Body of pancreas (tissue), 4 donors: ENCODE data around the gene APBA2. TPM values are rescaled to one million over a fixed set of nuclear protein-coding genes. Genes with fewer than 3 reads are reported as not detected.

Experiments
- ATAC-seq: fragments of 150-250 bp; one replicate; pipeline ENCODE4 v1.9.1; 2016
- DNase-seq, 4 donors: peaks; one replicate each; pipeline ENCODE4 v3.0.0-alpha.2; 2019
- H3K27ac ChIP-seq, 4 donors: fragments of 200-600 bp; sonication (generic); 1 replicate in 3 of 4; 2 replicates in 1 of 4; pipeline versions ENCODE4 v1.5.1 to v1.6.1; 2016 to 2019; ENCODE audit warnings: mild to moderate bottlenecking in 1 of 4, mixed read lengths in 1 of 4, moderate library complexity in 1 of 4
- H3K27me3 ChIP-seq, 2 donors: fragments of 200-600 bp; sonication (generic); one replicate each; pipeline ENCODE4 v1.6.0; 2016; ENCODE audit warnings: mild to moderate bottlenecking in 1 of 2
- H3K36me3 ChIP-seq, 2 donors: fragments of 200-600 bp; sonication (generic); replicated peaks in 1 of 2; 2 replicates each; pipeline ENCODE4 v1.5.1; 2016; ENCODE audit warnings: low read depth in 2 of 2; ENCODE audit not compliant: insufficient read depth in 1 of 2
- H3K4me1 ChIP-seq: fragments of 200-600 bp; sonication (generic); one replicate; pipeline ENCODE4 v1.6.0; 2016
- H3K4me3 ChIP-seq, 2 donors: fragments of 200-600 bp; sonication (generic); 1 replicate in 1 of 2; 2 replicates in 1 of 2; pipeline ENCODE4 v1.5.1; 2016 to 2019
- H3K9me3 ChIP-seq, 3 donors: fragments of 200-600 bp; sonication (generic); 1 replicate in 2 of 3; 2 replicates in 1 of 3; pipeline ENCODE4 v1.5.1; 2016
- CTCF ChIP-seq, 7 experiments: fragments of 450-650 bp in 4 of 7; fragments of 200-600 bp in 3 of 7; sonication (generic) in 3 of 7; IDR thresholded peaks; one replicate each; pipeline ENCODE4 v1.5.1; 2016 to 2019; ENCODE audit warnings: antibody characterized with exemption in 7 of 7
- POLR2A ChIP-seq, 3 donors: fragments of 450-650 bp; IDR thresholded peaks; one replicate each; pipeline ENCODE4 v1.6.1; 2016; ENCODE audit warnings: antibody characterized with exemption in 3 of 3, mild to moderate bottlenecking in 2 of 3
- WGBS, 2 donors: methylation state at CpG; one replicate each; pipeline ENCODE4 v1.1.5; 2017; 5-methylcytosine and 5-hydroxymethylcytosine counted together
- intact Hi-C: fragments of 100-400 bp; cut with DNase I; formaldehyde crosslinking; loops from one replicate; pipeline ENCODE4 v1.15.1; 2023
- total RNA-seq, 2 donors: library from RNA; depleted of rRNA; stranded (reverse); fragments of >200 nt; gene quantifications; one replicate each; pipeline ENCODE4 v1.1.0, GENCODE V29; 2016

The APBA2 gene
- total RNA-seq, 2 donors from 2014 or later, result 13.2 to 29.0 TPM

- H3K4me3 ChIP-seq, result no peak overlapping the region
- TF ChIP-seq POLR2A (IDR thresholded peaks at IDR 0.05) (no peak), CTCF (IDR thresholded peaks at IDR 0.05) (no peak)
- ATAC-seq (no peak), DNase-seq (no peak)
- no peaks in the 10 kb centered on the region for H3K27me3 ChIP-seq
- H3K4me1 ChIP-seq, result no peaks in the 10 kb centered on the region
- 86 to 87% methylated on average over 12 to 13 of the region's 13 CpGs for WGBS, 2 donors
- no peaks in the 10 kb centered on the region for H3K9me3 ChIP-seq
- intact Hi-C loops, result no loop called here
- no peaks in the 10 kb centered on the region for H3K36me3 ChIP-seq
- H3K27ac ChIP-seq, result no peak overlapping the region
These were observed 104.1 kb downstream of the APBA2 start for GRCh38 chr15:28989896-28990295.

DNA sequence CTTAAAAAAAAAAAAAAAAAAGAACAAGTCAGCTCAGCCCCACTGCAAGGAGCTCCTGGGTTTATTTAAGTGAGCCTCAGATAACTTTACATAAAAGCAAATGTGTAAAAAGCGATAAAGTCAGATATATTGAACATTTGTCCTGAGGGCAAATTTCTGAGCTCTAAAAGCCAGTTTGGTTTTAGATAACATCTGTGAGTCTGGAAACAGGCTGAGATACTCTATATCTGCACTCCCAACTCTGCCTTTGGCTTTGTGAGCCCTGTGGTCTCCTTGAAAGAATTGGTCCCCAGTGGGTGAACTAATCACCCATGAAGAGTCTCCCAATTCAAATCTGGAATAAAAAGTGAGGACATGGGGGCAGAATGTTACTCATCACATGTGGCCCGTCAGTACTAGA is 104.6 kb downstream of the APBA2 start:
- Histone ChIP-seq H3K4me1 (no peaks in the 10 kb centered on the region), H3K9me3 (no peaks in the 10 kb centered on the region), H3K36me3 (no peaks in the 10 kb centered on the region), H3K27me3 (no peaks in the 10 kb centered on the region), H3K27ac (no peak overlapping the region), H3K4me3 (no peak overlapping the region)
- intact Hi-C loops, result no loop called here
- TF ChIP-seq CTCF (IDR thresholded peaks at IDR 0.05), result no peak
- TF ChIP-seq POLR2A (IDR thresholded peaks at IDR 0.05), result no peak
- no peak for DNase-seq
- no peak for ATAC-seq
- 82 to 85% methylated on average over 2 of the region's 2 CpGs for WGBS, 2 donors

GRCh38 chr15:28991236-28992171 is 105.7 kb downstream of the APBA2 start:
- intact Hi-C loops, result no loop called here
- ATAC-seq, result no peak
- Histone ChIP-seq H3K36me3 (no peaks in the 10 kb centered on the region), H3K9me3 (no peaks in the 10 kb centered on the region), H3K27ac (no peak overlapping the region), H3K4me3 (no peak overlapping the region), H3K4me1 (no peaks in the 10 kb centered on the region), H3K27me3 (no peaks in the 10 kb centered on the region)
- WGBS, 2 donors, result 81 to 91% methylated on average over 17 to 21 of the region's 21 CpGs
- DNase-seq, result no peak
- TF ChIP-seq CTCF (IDR thresholded peaks at IDR 0.05), result no peak
- TF ChIP-seq POLR2A (IDR thresholded peaks at IDR 0.05), result no peak

- Histone ChIP-seq H3K27me3 (no peaks in the 10 kb centered on the region), H3K27ac (no peak overlapping the region), H3K4me1 (no peaks in the 10 kb centered on the region), H3K9me3 (no peaks in the 10 kb centered on the region), H3K4me3 (no peak overlapping the region), H3K36me3 (no peaks in the 10 kb centered on the region)
- intact Hi-C loops, result no loop called here
- TF ChIP-seq CTCF (IDR thresholded peaks at IDR 0.05) (no peak), POLR2A (IDR thresholded peaks at IDR 0.05) (no peak)
- WGBS, 2 donors, result 84 to 87% methylated on average over 6 of the region's 6 CpGs
- ATAC-seq, result no peak
- DNase-seq, result no peak
These were observed 106.6 kb downstream of the APBA2 start for GRCh38 chr15:28992336-28992864.
